GM19395 (cell line): ENCODE data around the gene AHRR.
"Not testable (repeated sequence)": the region's sequence is repeated elsewhere in the genome, so short reads cannot be mapped to it uniquely, and the experiment has no call there.

Experiments used
- ATAC-seq: cut with Tn5 transposase; IDR thresholded peaks from one replicate; pipeline ENCODE4 v1.9.1; 2021; ENCODE audit warnings: mild to moderate bottlenecking, moderate library complexity; ENCODE audit not compliant: unreplicated experiment

The AHRR gene

DNA sequence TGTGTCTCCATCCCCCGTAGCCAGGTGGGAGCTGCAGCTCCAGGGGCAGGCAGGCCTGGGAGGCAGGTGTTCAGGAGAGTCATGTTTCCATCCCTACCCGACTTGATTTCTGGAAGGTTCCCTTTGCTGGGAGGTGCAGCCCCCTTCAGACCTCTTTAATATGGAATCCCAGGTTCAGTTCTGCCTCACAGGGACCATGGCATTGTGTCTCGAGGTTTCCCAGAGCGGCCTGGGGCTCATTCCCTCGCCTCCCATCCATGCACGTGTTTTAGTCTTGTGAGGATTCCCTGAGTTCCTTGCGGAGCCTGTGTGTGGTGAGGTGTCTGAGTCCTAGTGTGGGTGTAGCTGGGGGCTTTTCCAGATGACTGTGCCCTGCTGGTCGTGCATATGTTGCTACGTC lies 16.5 kb upstream of the AHRR start:
- ATAC-seq = no peak

DNA sequence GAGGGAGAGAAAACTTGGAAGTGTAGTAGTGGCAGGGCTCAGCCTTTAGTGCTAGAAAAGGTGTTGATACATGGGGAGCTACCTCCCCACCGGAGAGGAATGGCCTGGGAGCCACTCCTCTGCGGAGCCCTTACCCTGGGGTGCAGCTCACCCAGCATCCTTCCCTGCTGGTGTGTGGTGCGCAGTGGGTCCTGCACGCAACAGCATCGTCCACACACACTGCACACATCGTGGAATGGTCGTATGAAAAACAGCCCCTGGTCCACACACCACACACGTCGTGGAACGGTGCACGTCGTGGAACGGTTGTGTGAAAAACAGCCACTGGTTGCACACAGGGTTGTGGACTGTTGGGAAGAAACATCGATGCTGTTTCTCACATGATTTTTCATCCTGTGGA lies 16.1 kb upstream of the AHRR start:
- no peak for ATAC-seq

DNA sequence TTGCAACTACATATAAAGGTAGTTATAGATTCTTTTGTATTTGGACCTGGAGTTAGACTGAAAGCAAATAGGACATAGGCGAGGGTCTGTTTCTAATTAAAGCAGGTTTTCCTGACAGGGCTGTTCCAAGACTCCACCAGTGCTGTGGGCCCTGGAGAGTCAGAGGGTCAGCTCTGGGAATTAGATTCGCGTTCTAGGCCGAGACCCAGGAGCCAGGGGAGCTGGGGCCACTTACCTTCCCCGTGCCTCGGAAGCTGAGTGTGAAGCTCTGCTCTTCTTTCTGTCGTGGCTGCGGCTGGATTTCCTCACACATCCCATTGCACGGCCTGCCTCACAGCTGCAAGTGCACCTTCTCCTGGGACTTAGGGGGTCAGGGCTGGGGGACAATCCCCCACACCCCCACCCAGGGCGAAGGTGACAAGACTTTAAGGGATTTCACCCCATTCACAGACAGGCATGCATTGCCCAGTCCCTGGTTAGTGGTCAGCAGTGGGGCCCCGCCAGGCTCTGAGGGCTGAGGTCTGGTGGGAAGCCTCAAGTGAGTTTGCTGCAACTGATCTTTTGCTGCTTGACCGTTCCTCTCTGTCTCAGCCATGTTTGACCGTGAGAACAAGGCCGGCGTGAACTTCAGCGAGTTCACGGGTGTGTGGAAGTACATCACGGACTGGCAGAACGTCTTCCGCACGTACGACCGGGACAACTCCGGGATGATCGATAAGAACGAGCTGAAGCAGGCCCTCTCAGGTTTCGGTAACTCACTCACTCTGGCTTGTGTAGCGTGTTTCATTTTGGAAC lies 15.3 kb upstream of the AHRR start:
- ATAC-seq = no peak

DNA sequence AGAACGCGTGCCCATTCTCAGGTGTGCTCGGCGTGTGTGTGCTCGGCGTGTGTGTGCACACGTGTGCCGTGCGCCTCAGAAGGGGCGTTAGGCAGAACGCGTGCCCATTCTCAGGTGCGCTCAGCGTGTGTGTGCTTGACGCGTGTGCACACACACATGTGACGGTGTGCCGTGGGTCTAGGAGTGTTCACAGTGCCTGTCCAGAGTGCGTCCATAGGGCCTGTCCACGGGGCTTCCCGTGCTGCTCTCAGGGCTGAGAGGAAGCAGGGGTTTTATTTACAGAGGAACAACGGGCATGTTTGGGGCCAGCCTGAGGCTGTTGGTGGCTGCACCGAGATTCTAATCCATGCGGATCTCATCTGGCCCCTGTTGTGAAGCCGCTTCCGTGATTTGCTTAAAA lies 14.2 kb upstream of the AHRR start:
- no peak for ATAC-seq

DNA sequence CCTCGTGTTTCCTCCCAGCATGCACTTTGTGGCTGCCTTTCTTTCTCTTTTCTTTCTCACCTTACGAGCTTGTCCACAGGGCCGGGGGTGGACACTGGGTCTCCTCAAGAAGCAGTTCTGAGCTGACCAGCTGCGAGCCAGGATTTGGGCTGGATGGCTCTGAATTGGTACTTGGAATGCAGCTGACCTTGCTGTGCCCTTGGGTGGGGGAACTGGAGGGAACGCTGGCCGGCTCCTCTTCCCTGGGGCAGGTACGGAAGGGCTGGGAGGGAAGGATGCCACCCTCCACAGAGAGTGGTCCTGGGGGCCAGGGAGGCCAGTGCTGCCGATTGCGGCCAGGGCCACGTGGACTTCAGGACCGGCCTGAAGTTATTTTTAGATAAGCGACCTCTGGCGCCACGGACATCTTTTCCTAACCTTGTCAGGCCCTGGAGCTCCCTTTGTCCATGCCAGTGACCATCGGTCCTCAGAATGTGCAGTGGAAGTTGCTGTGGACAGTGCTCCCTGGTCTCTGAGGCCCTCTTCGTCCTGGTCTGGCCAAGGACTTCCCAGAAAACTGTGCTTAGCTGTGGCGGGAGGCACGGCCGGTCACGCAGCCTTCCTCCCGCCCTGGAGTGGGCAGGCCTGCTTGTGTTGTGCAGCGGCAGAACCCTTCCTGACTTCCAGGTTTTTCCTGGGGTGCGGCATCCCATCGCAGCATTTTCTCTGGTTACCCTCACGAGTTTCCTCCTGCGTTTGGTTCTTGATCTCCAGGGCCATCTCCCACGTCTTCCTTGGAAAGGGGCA lies 13.5 kb upstream of the AHRR start:
- no peak for ATAC-seq

DNA sequence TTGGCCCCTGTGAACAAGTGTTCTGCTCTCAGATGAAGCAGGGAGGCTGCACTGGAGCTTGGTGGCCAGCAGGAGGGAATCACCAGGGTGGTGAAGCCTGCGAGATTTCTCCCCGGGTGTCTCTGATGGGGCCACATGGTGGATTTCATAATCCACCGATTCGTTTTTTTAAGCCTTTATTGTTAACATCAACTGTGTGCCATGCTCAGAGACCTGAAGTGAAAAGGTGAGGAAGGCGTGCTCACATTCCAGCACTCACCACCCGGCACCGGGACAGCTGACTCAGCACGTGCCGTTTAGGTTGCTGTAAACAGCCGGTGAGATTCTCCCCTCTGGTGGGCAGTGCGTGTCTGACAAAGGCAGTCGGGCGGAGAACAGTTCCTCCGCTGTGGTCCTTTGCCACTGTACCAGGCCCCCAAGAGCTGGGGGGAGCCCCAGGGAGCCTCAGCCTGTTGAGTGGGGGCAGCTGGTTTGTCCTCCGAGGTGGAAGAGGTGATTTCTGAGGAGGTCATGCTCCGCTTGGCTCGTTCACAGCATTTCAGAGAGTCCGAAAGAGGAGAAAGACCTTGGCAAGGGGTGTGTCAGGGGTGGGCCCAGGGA lies 12.7 kb upstream of the AHRR start:
- no peak for ATAC-seq

DNA sequence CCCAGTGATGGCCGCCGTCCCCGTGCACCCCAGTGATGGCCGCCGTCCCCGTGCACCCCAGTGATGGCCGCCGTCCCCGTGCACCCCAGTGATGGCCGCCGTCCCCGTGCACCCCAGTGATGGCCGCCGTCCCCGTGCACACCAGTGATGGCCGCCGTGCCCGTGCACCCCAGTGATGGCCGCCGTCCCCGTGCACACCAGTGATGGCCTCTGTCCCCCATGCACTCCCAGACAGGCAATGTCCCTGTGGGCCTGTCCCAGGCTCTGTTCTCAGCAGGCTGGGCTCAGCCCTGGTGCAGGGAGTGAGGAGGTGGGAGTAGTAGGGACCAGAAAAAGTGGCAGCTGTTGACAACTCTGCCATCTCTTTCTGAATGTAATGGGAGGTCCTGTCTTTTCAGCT lies 11.7 kb upstream of the AHRR start:
- ATAC-seq = not testable (repeated sequence)

DNA sequence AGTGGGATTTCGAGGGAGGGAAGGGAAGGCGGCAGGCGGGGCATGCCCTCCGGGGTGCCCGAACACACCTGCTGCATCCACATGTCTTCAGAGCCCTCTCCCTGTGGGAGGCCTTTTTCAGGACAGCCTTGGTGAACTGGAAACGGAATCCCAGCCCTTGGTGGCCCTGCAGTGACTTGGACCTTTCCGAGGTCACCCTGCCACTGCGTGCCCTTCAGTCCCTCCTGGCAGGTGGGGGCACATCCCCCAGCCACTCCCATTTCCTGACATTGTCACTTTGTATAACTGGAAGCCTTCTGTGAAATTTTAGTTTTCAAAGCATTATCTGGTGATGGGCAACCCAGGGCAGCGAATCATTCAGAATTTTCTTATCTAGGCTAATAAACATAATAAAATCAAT lies 11.0 kb upstream of the AHRR start:
- ATAC-seq = no peak

DNA sequence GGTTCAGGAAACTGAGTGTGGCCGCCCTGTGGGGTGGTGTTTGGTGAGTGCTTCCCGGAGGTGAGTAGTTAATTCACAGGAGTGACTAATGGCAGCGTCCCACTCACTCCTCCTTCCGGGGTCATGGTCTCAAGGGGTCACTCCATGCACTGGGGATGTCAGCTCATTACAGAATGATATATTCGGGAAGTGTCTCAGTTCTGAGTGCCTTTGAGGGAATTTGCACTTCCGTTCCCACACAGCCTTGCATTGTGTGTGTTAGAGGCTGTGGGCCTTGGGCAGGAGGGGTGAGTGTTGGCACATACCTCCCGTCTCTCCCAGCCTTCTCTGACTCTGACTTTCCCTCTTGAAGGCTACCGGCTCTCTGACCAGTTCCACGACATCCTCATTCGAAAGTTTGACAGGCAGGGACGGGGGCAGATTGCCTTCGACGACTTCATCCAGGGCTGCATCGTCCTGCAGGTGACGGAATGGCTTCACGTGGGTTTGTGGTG lies 10.5 kb upstream of the AHRR start:
- ATAC-seq = no peak

DNA sequence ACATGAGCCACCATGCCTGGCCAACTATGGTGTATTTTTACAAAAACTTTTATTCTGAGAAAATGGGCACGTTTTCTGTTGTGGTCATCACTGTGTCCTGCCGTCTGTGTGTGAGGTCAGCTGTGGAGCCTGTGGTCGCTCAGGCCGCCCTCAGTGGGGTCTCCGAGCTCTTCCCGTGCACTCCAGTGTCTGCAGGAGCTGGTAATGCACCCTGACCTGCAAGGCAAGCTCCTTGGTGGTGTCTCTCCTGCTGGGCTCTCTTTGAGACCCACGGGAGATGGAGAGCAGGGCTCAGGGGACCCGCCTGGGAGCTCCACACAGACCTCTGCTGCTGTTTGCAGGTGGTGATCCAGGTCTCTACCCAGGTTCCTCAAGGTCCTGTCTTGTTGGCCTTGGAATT lies 9.6 kb upstream of the AHRR start:
- no peak for ATAC-seq

DNA sequence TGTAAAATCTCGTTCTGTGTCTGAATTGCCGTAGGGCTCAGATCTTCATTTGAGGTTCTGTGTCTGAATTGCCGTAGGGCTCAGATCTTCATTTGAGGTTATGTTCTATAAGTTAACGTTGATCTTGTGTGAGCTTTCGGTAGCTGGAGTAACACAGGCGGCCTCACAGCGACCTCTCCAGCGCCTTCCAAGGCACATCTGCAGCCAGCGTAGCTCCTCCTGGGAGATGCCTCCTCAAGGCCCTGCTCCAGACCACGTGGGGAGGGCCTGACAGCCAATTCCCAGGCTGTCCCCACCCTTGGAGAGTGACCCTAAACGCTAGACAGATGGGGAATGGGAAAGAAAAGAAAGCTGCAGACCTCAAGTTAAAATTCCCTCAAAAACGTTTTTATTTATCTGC lies 8.7 kb upstream of the AHRR start:
- ATAC-seq = no peak

DNA sequence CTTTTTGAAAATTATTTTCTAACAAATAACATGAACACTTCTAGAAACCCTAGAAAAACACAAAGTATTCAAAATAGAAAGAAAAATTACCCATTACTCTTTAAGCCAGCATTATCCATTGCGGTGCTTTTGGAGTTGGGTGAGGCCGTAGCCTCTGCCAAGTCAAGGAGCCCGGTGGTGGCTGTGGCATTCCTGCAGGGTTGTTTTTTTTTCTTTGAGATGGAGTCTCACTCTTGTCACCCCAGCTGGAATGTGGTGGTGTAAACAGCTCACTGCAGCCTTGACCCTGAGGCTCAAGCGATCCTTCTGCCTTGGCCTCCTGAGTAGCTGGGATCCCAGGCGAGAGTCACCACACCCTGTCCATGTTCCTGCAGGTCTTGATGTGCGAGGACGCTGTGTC lies 8.2 kb upstream of the AHRR start:
- no peak for ATAC-seq

DNA sequence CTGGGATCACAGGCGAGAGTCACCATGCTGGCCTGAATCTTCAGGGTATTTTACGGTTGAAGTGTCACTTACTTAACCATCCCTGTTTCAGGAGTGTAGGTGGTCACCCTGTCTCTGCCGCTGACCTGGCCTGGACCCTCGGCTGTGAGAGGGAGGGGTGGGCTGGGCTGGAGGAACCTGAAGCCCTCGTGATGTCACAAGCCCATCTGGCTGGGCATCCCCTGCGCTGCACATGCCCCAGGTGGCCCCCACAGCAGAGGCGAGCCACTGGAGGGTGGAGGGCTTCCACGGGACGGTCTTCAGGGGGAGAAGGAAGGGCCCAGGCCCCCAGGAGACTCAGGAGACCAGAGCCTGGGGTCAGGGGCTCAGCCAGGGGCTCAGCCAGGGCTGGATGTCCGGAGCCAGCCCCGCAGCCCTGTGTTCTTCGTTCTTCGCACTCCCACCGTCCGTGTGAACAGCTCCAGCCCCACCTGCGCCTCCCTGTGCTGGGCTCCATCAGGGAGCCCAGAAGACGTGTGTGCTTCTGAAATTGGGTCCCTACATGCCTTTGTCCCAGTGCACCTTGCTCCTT lies 7.6 kb upstream of the AHRR start:
- ATAC-seq = no peak

DNA sequence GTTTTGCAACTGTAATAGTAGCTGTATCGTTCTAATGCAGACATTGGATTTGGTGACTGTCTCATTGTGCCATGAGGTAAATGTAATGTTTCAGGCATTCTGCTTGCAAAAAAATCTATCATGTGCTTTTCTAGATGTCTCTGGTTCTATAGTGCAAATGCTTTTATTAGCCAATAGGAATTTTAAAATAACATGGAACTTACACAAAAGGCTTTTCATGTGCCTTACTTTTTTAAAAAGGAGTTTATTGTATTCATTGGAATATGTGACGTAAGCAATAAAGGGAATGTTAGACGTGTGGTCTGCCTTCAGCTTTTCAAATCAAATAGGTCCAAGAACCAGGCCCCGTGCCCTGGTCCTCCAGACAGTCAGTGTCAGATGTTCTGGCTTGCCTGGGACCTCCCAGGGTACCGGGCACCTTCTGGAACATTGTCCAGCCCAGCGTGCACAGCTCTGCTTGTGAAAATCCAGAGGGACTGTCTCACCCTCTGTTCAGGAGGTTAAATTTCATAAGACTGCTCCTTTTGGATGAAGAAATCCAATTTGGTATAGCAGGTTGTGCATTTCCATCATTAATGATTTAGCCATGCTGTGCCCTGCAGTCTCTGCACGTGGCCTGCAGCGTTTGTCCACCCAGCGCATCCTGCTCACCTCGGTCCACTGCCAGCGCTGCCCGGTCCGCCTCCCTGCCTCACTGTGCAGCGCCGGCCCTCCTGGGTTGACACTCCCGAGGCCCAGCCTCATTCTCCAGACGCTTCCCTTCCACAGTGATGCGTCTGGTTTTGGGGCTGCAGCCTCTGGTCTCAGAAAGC lies 6.6 kb upstream of the AHRR start:
- no peak for ATAC-seq

DNA sequence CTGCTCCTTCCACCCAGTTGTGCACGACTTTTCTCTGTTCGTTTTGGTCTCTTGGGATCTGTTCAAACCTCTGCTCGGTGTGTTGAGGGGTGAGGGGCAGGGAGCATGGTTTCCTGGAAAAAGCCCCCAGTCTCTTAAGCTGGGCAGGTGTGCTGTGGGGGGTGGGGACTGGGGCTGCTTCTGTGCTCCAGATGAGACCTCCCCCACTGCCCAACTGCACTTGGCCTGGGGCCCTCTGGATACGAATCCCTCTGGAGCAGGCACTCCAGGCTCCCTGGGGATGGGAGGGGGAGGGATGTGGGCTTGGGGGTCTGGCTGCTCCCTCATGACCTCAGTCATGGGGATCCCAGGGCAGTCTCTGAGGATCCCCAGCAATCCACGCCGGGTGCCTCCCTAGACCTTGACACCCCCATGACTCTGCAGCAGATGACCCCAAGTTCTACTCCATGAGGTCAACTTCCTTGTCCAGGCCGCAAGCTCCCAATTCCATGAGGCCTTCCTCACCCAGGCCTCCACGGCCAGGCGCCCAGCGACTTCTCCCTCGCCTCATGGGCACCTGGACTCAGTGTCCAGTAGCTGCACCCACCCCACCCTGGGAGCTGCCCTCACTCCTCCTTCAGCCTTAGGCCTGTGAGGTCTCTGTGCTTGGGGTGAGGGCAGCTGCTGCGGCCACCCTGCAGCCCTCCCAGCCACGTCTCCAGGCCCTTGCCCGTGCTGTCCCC lies 5.9 kb upstream of the AHRR start:
- no peak for ATAC-seq

DNA sequence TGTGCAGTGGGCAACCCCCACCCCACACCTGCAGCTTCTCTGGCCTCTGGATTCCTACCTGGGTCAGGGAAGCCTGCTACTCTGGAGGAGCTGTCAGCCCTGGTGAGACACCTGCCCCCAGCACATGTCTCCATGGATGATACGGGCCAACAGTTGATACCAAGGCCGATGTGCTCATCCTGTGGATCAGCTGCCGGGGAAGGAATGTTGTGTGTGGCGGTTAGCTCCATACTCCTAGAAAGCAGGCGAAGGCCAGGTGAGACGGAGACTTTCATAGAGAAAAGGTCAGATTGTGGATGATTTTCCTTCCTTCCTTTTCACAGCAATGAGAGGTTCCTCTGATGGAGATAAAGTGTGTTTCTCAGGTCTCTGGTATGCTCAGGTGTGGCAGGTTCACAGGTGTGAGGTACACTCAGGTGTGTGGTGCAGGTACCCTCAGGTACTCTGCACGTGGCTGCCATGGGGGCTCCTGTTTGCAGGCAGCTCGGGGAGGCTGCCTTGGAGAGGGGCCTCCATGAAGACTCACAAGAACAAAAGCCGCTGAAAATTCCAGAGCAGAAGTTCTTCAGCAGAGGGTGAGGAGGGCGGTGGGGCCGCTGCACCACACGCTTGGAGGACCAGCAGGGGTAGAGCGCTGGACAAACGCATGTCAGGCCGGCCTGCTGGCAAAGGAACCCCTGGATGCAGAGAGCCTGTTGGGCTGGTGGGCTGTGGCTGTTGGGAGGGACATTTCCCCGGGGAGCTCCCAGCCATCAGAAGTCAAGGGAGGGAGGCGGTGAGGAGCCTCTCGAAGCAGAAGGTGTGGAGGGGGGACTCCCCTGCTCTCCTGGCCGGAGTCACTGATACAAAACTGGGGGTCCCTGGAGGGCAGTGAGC lies 5.1 kb upstream of the AHRR start:
- peak; percentile 11 for ATAC-seq

DNA sequence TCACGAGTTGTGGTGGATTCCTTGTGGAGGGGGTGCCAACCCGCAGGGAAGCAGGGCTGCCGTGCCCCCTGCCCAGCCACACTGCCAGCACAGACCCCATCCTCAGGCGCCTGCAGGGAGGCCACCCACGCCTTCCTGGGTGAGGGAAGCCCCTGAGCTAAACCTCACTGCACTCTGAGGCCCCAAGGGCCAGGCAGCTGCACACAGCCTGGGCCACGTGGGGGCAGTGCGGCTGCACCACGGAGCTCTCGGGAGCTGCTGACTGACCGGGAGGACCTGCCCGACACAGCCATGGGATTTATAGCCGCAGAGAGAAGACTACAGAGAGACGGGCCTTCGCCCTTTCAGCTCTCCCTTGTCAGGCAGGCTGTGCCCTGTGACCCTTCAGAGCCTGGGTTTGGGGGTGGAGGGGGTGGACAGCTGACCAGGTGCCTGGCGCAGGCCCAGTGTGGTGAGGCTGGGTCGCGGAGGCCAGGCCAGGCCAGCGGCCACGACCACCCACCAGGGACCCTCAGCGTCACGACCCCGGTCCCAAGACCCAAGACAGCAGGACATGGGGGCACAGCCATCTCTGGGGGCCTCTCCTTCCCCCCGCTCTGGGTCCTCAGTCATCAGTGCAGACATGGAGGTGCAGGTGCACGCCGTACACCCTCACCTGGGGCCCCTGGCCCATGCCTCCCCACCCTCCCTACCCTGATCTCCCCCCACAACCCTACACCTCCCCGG lies 4.3 kb upstream of the AHRR start:
- ATAC-seq = peak; percentile 67

DNA sequence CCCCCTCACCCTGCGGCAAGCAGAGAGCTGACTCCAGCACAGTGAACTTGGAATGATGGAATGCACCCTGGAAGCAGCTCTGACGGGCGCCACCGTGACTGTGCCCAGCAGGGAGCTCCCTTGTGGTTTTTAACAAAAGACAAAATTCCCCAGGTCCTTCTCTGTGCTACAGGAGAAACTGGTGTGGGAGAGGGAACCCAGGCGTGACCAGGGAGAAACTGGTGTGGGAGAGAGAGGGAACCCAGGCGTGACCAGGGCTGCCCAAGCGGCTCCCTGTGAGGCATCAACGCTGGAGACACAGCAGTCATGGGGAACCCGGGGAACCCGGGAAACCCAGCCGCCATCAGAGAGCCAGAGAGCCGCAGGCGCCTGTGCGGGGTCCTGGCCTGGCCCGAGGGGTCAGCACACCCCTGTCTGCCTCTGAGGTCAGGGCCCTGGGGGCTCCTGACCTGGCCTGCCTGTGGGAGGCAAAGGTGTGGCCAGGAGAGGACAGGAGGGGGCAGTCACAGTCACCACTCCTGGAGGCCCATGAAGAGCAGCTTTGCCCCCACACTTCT lies 3.1 kb upstream of the AHRR start:
- ATAC-seq = no peak
